Activated CD8-positive, alpha-beta T cell treated with anti-CD3 and anti-CD28 coated beads for 36 hours (primary cell): ENCODE measurements around the gene GPR25. TPM values are rescaled to one million over a fixed set of nuclear protein-coding genes. Genes with fewer than 3 reads are reported as not detected.
A peak's percentile ranks its signal among the peaks of the same experiment; 100 is the strongest.

Experiments
- ATAC-seq: fragments of 200-7000 bp; cut with Tn5 transposase; one replicate; pipeline ENCODE4 v1.10.0; 2021; ENCODE audit warnings: mild to moderate bottlenecking, moderate library complexity
- CTCF ChIA-PET: fragments of 350-600 bp; sonication (Branson Sonifier 250); formaldehyde crosslinking; loops from one replicate; lab custom pipeline; 2021; ENCODE audit warnings: antibody characterized with exemption; lab: Charles Lee
- POLR2A ChIA-PET: fragments of 350-600 bp; sonication (Branson Sonifier 250); formaldehyde crosslinking; loops from one replicate; lab custom pipeline; 2021; ENCODE audit warnings: antibody characterized with exemption; lab: Charles Lee
- DNase-seq: peaks from one replicate; pipeline ENCODE4 v3.0.0-alpha.2; 2020
- H3K27ac Mint-ChIP-seq: one replicate; pipeline ENCODE4 v1.8.0; 2021; ENCODE audit warnings: mild to moderate bottlenecking, mixed read lengths
- H3K27me3 Mint-ChIP-seq: one replicate; pipeline ENCODE4 v1.8.0; 2021; ENCODE audit warnings: mixed read lengths
- H3K36me3 Mint-ChIP-seq: one replicate; pipeline ENCODE4 v1.8.0; 2021; ENCODE audit warnings: low read depth, mixed read lengths
- H3K4me1 Mint-ChIP-seq: one replicate; pipeline ENCODE4 v1.8.0; 2021; ENCODE audit warnings: low read depth, mixed read lengths
- H3K4me3 Mint-ChIP-seq: one replicate; pipeline ENCODE4 v1.8.0; 2021; ENCODE audit warnings: mild to moderate bottlenecking, moderate library complexity, mixed read lengths
- H3K9me3 Mint-ChIP-seq: one replicate; pipeline ENCODE4 v1.8.0; 2021; ENCODE audit warnings: mixed read lengths
- CTCF ChIP-seq: fragments of 200-600 bp; IDR thresholded peaks from one replicate; pipeline ENCODE4 v1.8.0; 2022; ENCODE audit warnings: antibody characterized with exemption, mild to moderate bottlenecking
- intact Hi-C: fragments of 100-400 bp; cut with micrococcal nuclease; formaldehyde crosslinking; loops from one replicate; pipeline ENCODE4 v1.10.0; 2022
- total RNA-seq, 2 experiments: library from RNA; stranded (reverse); gene quantifications; one replicate each; pipeline ENCODE4 v1.2.3, GENCODE V29; 2021

Gene GPR25
- total RNA-seq, 2 experiments from 2014 or later, result 0.29 to 0.34 TPM

GRCh38 chr1:200866116-200866515 lies 6.7 kb upstream of the GPR25 start:
- ChIA-PET CTCF (interaction anchor here (0.6 to 2.2 kb wide), 6 partner anchors 24 to 252 kb away, joined by 3 to 6 read pairs (median 4); partner anchors contain the start of gene CAMSAP2), POLR2A (interaction anchor here (0.6 to 3.8 kb wide), 5 partner anchors 10 to 98 kb away, joined by 3 to 13 read pairs (median 4); no protein-coding TSS in a partner anchor)
- peaks cover 51% of the 10 kb centered on the region for H3K4me1 Mint-ChIP-seq
- DNase-seq (no peak), ATAC-seq (no peak)
- no peak for TF ChIP-seq CTCF
- no peaks in the 10 kb centered on the region for H3K9me3 Mint-ChIP-seq
- intact Hi-C loops, result loop anchor here (5.0 kb wide), 1 partner anchor 41 kb away; no protein-coding TSS in a partner anchor
- no peaks in the 10 kb centered on the region for H3K36me3 Mint-ChIP-seq
- H3K27me3 Mint-ChIP-seq, result peaks cover 10% of the 10 kb centered on the region
- H3K27ac Mint-ChIP-seq, result no peak overlapping the region
- no peak overlapping the region for H3K4me3 Mint-ChIP-seq

GRCh38 chr1:200866521-200866920 lies 6.3 kb upstream of the GPR25 start:
- DNase-seq (peak; percentile 92), ATAC-seq (peak; percentile 86)
- Mint-ChIP-seq H3K4me1 (peaks cover 55% of the 10 kb centered on the region), H3K36me3 (no peaks in the 10 kb centered on the region), H3K27ac (no peak overlapping the region), H3K4me3 (no peak overlapping the region), H3K27me3 (peaks cover 14% of the 10 kb centered on the region), H3K9me3 (no peaks in the 10 kb centered on the region)
- ChIA-PET CTCF (interaction anchor here (0.6 to 2.2 kb wide), 5 partner anchors 23 to 252 kb away, joined by 3 to 6 read pairs (median 4); partner anchors contain the start of gene CAMSAP2), POLR2A (interaction anchor here (0.6 to 3.8 kb wide), 6 partner anchors 9 to 97 kb away, joined by 3 to 13 read pairs (median 4); no protein-coding TSS in a partner anchor)
- intact Hi-C loops, result loop anchor here (5.0 kb wide), 1 partner anchor 41 kb away; no protein-coding TSS in a partner anchor
- TF ChIP-seq CTCF, result no peak

GRCh38 chr1:200867018-200867811 lies 5.6 kb upstream of the GPR25 start:
- intact Hi-C loops, result loop anchor here (5.0 kb wide), 1 partner anchor 40 kb away; no protein-coding TSS in a partner anchor
- POLR2A ChIA-PET, result interaction anchor here (0.9 to 3.8 kb wide), 7 partner anchors 9 to 197 kb away, joined by 3 to 13 read pairs (median 4); partner anchors contain the start of gene DDX59
- H3K4me1 Mint-ChIP-seq, result peaks cover 52% of the 10 kb centered on the region
- CTCF ChIA-PET, result interaction anchor here (1.0 to 1.5 kb wide), 4 partner anchors 23 to 245 kb away, joined by 3 to 4 read pairs (median 4); no protein-coding TSS in a partner anchor
- H3K36me3 Mint-ChIP-seq, result no peaks in the 10 kb centered on the region
- no peak for ATAC-seq
- no peak for TF ChIP-seq CTCF
- DNase-seq, result peak; percentile 30
- H3K9me3 Mint-ChIP-seq, result no peaks in the 10 kb centered on the region
- H3K27ac Mint-ChIP-seq, result no peak overlapping the region
- peaks cover 21% of the 10 kb centered on the region for H3K27me3 Mint-ChIP-seq
- no peak overlapping the region for H3K4me3 Mint-ChIP-seq

- Mint-ChIP-seq H3K4me1 (peaks cover 42% of the 10 kb centered on the region), H3K9me3 (no peaks in the 10 kb centered on the region), H3K27ac (no peak overlapping the region), H3K27me3 (peaks cover 31% of the 10 kb centered on the region), H3K36me3 (no peaks in the 10 kb centered on the region), H3K4me3 (no peak overlapping the region)
- ATAC-seq (no peak), DNase-seq (no peak)
- POLR2A ChIA-PET, result no interaction called here
- intact Hi-C loops, result loop anchor here (5.0 kb wide), 1 partner anchor 38 kb away; no protein-coding TSS in a partner anchor
- CTCF ChIA-PET, result no interaction called here
- TF ChIP-seq CTCF, result no peak
These were observed 3.4 kb upstream of the GPR25 start for GRCh38 chr1:200869376-200869752.
